MM.1S (cell line): ENCODE measurements around the gene CD164L2.

Source experiments
- CTCF ChIP-seq: fragments of 300-600 bp; sonication (generic); IDR thresholded peaks from 2 replicates; pipeline ENCODE4 v1.5.1; 2016; ENCODE audit warnings: antibody characterized with exemption, low read length, mixed read lengths
- EZH2 ChIP-seq: fragments of 300-600 bp; sonication (generic); optimal IDR thresholded peaks from 2 replicates; pipeline ENCODE3; 2017; ENCODE audit warnings: low read depth, mild to moderate bottlenecking, antibody characterized with exemption, low read length, mixed read lengths

- TF ChIP-seq CTCF (no peak), EZH2 (no peak)
Observed at GRCh38 chr1:27381969-27382762, 967 bp downstream of the CD164L2 start.
